Muscle of leg (tissue), 11 donors: ENCODE measurements around the gene ZIC5. TPM values are rescaled to one million over a fixed set of nuclear protein-coding genes. Genes with fewer than 3 reads are reported as not detected.

Experiments used
- DNase-seq: peaks from one replicate; pipeline ENCODE4 v3.0.0; 2013
- H3K27ac ChIP-seq: one replicate; pipeline ENCODE4 v1.5.1; 2013; ENCODE audit warnings: mild to moderate bottlenecking, low read length, control low read depth
- H3K27me3 ChIP-seq: one replicate; pipeline ENCODE4 v1.6.1; 2013; ENCODE audit warnings: low read length; ENCODE audit not compliant: control insufficient read depth, insufficient read depth
- H3K36me3 ChIP-seq: one replicate; pipeline ENCODE4 v1.6.1; 2013; ENCODE audit warnings: low read length; ENCODE audit not compliant: control insufficient read depth, insufficient read depth
- H3K4me1 ChIP-seq: one replicate; pipeline ENCODE4 v1.6.1; 2013; ENCODE audit warnings: low read length; ENCODE audit not compliant: control insufficient read depth, insufficient read depth
- H3K4me3 ChIP-seq: one replicate; pipeline ENCODE4 v1.5.1; 2013; ENCODE audit warnings: low read length, control low read depth
- H3K9me3 ChIP-seq: replicated peaks from 2 replicates; pipeline ENCODE4 v1.6.1; 2013; ENCODE audit warnings: low read depth, low read length; ENCODE audit not compliant: control insufficient read depth
- WGBS: methylation state at CpG from one replicate; pipeline ENCODE4 v1.1.5; 2013; ENCODE audit warnings: missing lambda C conversion rate; ENCODE audit not compliant: insufficient coverage; 5-methylcytosine and 5-hydroxymethylcytosine counted together
- polyA plus RNA-seq, 8 donors: library from polyadenylated mRNA; unstranded; fragments of 120-200 nt; gene quantifications; one replicate each; pipeline versions ENCODE4 v1.2.1 to v1.2.3, GENCODE V29; 2013; ENCODE audit warnings: inconsistent platforms in 1 of 8, low replicate concordance in 1 of 8; ENCODE audit not compliant: insufficient read length in 8 of 8, insufficient read depth in 1 of 8
- total RNA-seq: library from RNA; stranded (reverse); fragments of 120-200 nt; gene quantifications from one replicate; pipeline ENCODE4 v1.2.4, GENCODE V29; 2013

ZIC5 gene
- total and polyA plus RNA-seq, 9 donors: 0.03 TPM; not detected in 8

GRCh38 chr13:99981735-99982035 lies 10.1 kb upstream of the ZIC5 start, which contains the start of gene ZIC2:
TSS of gene ZIC2 (plus strand) at chr13:99981784. CDS start at chr13:99982065, 281 bp downstream.
- H3K4me1 ChIP-seq: peaks cover 30% of the 10 kb centered on the region
- no peak for DNase-seq
- WGBS: 0% methylated on average over 38 of the region's 41 CpGs

GRCh38 chr13:99980824-99981734 lies 9.5 kb upstream of the ZIC5 start:
- Histone ChIP-seq H3K4me1 (peaks cover 30% of the 10 kb centered on the region), H3K36me3 (no peaks in the 10 kb centered on the region), H3K27me3 (peaks cover 86% of the 10 kb centered on the region), H3K4me3 (peak overlapping the region; percentile 17), H3K27ac (no peak overlapping the region), H3K9me3 (no peaks in the 10 kb centered on the region)
- DNase-seq: no peak
- WGBS: under 1% methylated on average over 64 of the region's 110 CpGs

More at GRCh38 chr13:99981735-99982035, 10.1 kb upstream of the ZIC5 start, which contains the start of gene ZIC2:
- H3K27ac ChIP-seq: no peak within 1 kb of the TSS
- H3K27me3 ChIP-seq: peaks cover 87% of the 10 kb centered on the region
- H3K4me3 ChIP-seq: peak within 1 kb of the TSS; percentile 17
- no peaks in the 10 kb centered on the region for H3K9me3 ChIP-seq
- no peaks in the 10 kb centered on the region for H3K36me3 ChIP-seq

GRCh38 chr13:99980201-99980823 lies 8.7 kb upstream of the ZIC5 start:
- H3K4me1 ChIP-seq: peaks cover 30% of the 10 kb centered on the region
- H3K4me3 ChIP-seq: peak overlapping the region; percentile 15
- H3K36me3 ChIP-seq: no peaks in the 10 kb centered on the region
- H3K27me3 ChIP-seq: peaks cover 87% of the 10 kb centered on the region
- WGBS: under 1% methylated on average over 48 of the region's 76 CpGs
- no peaks in the 10 kb centered on the region for H3K9me3 ChIP-seq
- H3K27ac ChIP-seq: no peak overlapping the region
- DNase-seq: peak; percentile 73

GRCh38 chr13:99979453-99980200 lies 8.1 kb upstream of the ZIC5 start:
- no peaks in the 10 kb centered on the region for H3K36me3 ChIP-seq
- no peak for DNase-seq
- no peaks in the 10 kb centered on the region for H3K9me3 ChIP-seq
- no peak overlapping the region for H3K27ac ChIP-seq
- H3K4me1 ChIP-seq: peaks cover 30% of the 10 kb centered on the region
- peaks cover 87% of the 10 kb centered on the region for H3K27me3 ChIP-seq
- H3K4me3 ChIP-seq: peak overlapping the region; percentile 15
- 1% methylated on average over 38 of the region's 59 CpGs for WGBS

GRCh38 chr13:99978799-99979452 lies 7.4 kb upstream of the ZIC5 start:
- peaks cover 30% of the 10 kb centered on the region for H3K4me1 ChIP-seq
- no peak overlapping the region for H3K27ac ChIP-seq
- H3K27me3 ChIP-seq: peaks cover 87% of the 10 kb centered on the region
- H3K4me3 ChIP-seq: no peak overlapping the region
- no peaks in the 10 kb centered on the region for H3K36me3 ChIP-seq
- DNase-seq: no peak
- WGBS: no CpG with 5 or more reads among the region's 18 CpGs
- no peaks in the 10 kb centered on the region for H3K9me3 ChIP-seq

- Histone ChIP-seq H3K27me3 (peaks cover 87% of the 10 kb centered on the region), H3K9me3 (no peaks in the 10 kb centered on the region)
- WGBS: 20% methylated on average over 44 of the region's 52 CpGs
Observed at GRCh38 chr13:99977912-99978798, 6.6 kb upstream of the ZIC5 start.

GRCh38 chr13:99977334-99977911 lies 5.9 kb upstream of the ZIC5 start:
- Histone ChIP-seq H3K4me1 (peaks cover 26% of the 10 kb centered on the region), H3K4me3 (no peak overlapping the region)

More at GRCh38 chr13:99977912-99978798, 6.6 kb upstream of the ZIC5 start:
- Histone ChIP-seq H3K27ac (no peak overlapping the region), H3K36me3 (no peaks in the 10 kb centered on the region), H3K4me3 (no peak overlapping the region), H3K4me1 (peaks cover 30% of the 10 kb centered on the region)
- DNase-seq: no peak

GRCh38 chr13:99976575-99976974 lies 5.0 kb upstream of the ZIC5 start:
- H3K36me3 ChIP-seq: no peaks in the 10 kb centered on the region
- peaks cover 91% of the 10 kb centered on the region for H3K27me3 ChIP-seq
- no peaks in the 10 kb centered on the region for H3K9me3 ChIP-seq
- no peak overlapping the region for H3K4me3 ChIP-seq
- WGBS: no CpG with 5 or more reads among the region's 5 CpGs
- peaks cover 28% of the 10 kb centered on the region for H3K4me1 ChIP-seq
- H3K27ac ChIP-seq: no peak overlapping the region
- DNase-seq: no peak

More at GRCh38 chr13:99977334-99977911, 5.9 kb upstream of the ZIC5 start:
- no peak for DNase-seq
- no peaks in the 10 kb centered on the region for H3K36me3 ChIP-seq
- peaks cover 87% of the 10 kb centered on the region for H3K27me3 ChIP-seq
- 67% methylated on average over 2 of the region's 7 CpGs for WGBS
- H3K9me3 ChIP-seq: no peaks in the 10 kb centered on the region
- no peak overlapping the region for H3K27ac ChIP-seq

- Histone ChIP-seq H3K36me3 (no peaks in the 10 kb centered on the region), H3K27me3 (peaks cover 90% of the 10 kb centered on the region), H3K4me3 (no peak overlapping the region), H3K4me1 (peaks cover 28% of the 10 kb centered on the region), H3K27ac (no peak overlapping the region), H3K9me3 (no peaks in the 10 kb centered on the region)
- 28% methylated on average over 12 of the region's 19 CpGs for WGBS
- DNase-seq: no peak
Observed at GRCh38 chr13:99975626-99976025, 4.1 kb upstream of the ZIC5 start.
